K562 (cell line): ENCODE results near the gene ACOX1. TPM values are rescaled to one million over a fixed set of nuclear protein-coding genes. Genes with fewer than 3 reads are reported as not detected.

Experiments used
- RBM15 ChIP-seq: fragments of 200-400 bp; formaldehyde crosslinking; IDR thresholded peaks from 2 replicates; pipeline ENCODE4 v1.6.1; 2018; ENCODE audit warnings: mild to moderate bottlenecking, low read length, moderate library complexity; ENCODE audit not compliant: insufficient read depth
- SMAD2 ChIP-seq: fragments of 150-350 bp; IDR thresholded peaks from 2 replicates; pipeline ENCODE4 v1.6.1; 2014; ENCODE audit warnings: low read depth, mild to moderate bottlenecking, low read length
- SPI1 ChIP-seq: IDR thresholded peaks from 2 replicates; pipeline ENCODE4 v1.6.1; 2011; ENCODE audit warnings: low read depth, low read length, control low read depth, borderline replicate concordance
- TBP ChIP-seq: optimal IDR thresholded peaks from 2 replicates; pipeline ENCODE3; 2011; ENCODE audit warnings: low read depth, low read length, improper control_type of control experiment
- polyA plus RNA-seq, 8 experiments: library from polyadenylated mRNA; depleted of rRNA in 4 of 8; stranded (reverse) in 5 of 8; unstranded in 3 of 8; fragments of >200 nt; fragmentation: Nextera tagmentation in 2 of 8; fragmentation: Illumina TruSeq in 1 of 8; extraction: Ambion mirVana in 2 of 8; extraction: Trizol in 1 of 8; gene quantifications; 2 replicates each; pipeline versions ENCODE4 v1.2.1 to v1.2.3, GENCODE V29; 2011 to 2014; ENCODE audit warnings: inconsistent platforms in 1 of 8, missing spikeins in 1 of 8
- total RNA-seq, 7 experiments: library from RNA; depleted of rRNA in 6 of 7; stranded (reverse); fragments of >200 nt in 6 of 7; fragmentation: Illumina TruSeq in 2 of 7; extraction: Trizol in 2 of 7; gene quantifications; 2 replicates each; pipeline versions ENCODE4 v1.2.1 to v1.2.3, GENCODE V29; 2011 to 2021; ENCODE audit warnings: low replicate concordance in 1 of 7
- TF ChIP-seq, protein P1 (sequence below): fragments of 450-650 bp; IDR thresholded peaks from 2 replicates; pipeline ENCODE4 v1.6.1; 2017; ENCODE audit warnings: antibody characterized with exemption, mild to moderate bottlenecking
- TF ChIP-seq, protein P2 (sequence below): fragments of 450-650 bp; formaldehyde crosslinking; IDR thresholded peaks from 2 replicates; pipeline ENCODE4 v1.4.0; 2020; ENCODE audit warnings: mild to moderate bottlenecking, moderate library complexity
- TF ChIP-seq, protein P3 (sequence below), 2 experiments: fragments of 450-650 bp; IDR thresholded peaks; 2 replicates each; pipeline ENCODE4 v1.6.1; 2018; ENCODE audit warnings: mild to moderate bottlenecking in 2 of 2, low read depth in 1 of 2; ENCODE audit not compliant: partially characterized antibody in 2 of 2

The ACOX1 gene
- total and polyA plus RNA-seq, 9 of the 15 experiments (the other 6 are each of a cell fraction or from before 2014, with no cell fraction given): 7.8 to 24.1 (median 14.5) TPM

DNA sequence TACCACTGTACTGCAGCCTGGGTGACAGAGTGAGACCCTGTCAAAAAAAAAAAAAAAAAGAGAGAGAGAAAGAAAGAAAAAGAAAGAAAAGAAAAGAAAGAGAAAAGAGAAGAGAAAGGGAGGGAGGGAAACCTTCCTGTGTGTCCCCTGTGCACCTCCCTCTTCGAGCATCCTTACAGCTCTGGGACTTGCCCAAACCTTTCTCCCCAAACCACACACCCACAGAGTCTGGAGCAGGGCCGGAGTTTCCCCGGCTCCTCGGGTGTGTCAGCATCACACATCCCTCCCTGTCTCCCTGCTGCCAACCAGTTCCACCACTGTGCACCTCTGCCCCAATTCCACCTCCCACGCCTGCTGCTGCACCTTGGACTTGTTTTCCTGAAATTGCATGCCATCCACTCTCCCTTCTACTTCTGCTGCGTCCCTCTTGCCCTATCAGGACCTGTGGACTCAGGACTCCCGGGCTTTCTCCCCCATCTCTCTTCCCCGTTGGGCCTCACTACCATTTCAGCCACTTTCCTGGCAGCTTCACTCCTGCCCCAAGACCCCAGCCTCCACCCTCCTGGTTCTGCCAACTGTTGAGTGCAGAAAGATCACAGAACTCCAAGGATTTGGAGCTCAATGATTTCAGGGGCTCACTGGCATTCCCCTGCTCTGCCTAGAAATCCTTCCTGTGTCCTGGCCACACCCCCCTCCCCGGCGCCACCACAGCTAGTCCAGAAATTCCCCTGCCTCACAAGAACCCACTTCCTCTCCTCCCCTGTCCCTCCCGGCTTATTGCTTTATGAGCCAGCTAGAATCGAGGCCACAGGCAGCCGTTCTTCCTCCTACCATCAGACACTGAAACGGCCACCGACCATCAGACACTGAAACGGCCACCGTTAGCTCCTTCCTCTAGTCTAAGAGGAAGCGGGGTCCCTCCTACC lies 18.0 kb upstream of the ACOX1 start (continued):
- TF ChIP-seq, protein P1, sequence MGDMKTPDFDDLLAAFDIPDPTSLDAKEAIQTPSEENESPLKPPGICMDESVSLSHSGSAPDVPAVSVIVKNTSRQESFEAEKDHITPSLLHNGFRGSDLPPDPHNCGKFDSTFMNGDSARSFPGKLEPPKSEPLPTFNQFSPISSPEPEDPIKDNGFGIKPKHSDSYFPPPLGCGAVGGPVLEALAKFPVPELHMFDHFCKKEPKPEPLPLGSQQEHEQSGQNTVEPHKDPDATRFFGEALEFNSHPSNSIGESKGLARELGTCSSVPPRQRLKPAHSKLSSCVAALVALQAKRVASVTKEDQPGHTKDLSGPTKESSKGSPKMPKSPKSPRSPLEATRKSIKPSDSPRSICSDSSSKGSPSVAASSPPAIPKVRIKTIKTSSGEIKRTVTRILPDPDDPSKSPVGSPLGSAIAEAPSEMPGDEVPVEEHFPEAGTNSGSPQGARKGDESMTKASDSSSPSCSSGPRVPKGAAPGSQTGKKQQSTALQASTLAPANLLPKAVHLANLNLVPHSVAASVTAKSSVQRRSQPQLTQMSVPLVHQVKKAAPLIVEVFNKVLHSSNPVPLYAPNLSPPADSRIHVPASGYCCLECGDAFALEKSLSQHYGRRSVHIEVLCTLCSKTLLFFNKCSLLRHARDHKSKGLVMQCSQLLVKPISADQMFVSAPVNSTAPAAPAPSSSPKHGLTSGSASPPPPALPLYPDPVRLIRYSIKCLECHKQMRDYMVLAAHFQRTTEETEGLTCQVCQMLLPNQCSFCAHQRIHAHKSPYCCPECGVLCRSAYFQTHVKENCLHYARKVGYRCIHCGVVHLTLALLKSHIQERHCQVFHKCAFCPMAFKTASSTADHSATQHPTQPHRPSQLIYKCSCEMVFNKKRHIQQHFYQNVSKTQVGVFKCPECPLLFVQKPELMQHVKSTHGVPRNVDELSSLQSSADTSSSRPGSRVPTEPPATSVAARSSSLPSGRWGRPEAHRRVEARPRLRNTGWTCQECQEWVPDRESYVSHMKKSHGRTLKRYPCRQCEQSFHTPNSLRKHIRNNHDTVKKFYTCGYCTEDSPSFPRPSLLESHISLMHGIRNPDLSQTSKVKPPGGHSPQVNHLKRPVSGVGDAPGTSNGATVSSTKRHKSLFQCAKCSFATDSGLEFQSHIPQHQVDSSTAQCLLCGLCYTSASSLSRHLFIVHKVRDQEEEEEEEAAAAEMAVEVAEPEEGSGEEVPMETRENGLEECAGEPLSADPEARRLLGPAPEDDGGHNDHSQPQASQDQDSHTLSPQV: no peak
- TF ChIP-seq RBM15 (no peak), TBP (no peak), SPI1 (peak; percentile 68; the same call in 1 of the 2 replicates), SMAD2 (no peak)
- TF ChIP-seq, protein P2, sequence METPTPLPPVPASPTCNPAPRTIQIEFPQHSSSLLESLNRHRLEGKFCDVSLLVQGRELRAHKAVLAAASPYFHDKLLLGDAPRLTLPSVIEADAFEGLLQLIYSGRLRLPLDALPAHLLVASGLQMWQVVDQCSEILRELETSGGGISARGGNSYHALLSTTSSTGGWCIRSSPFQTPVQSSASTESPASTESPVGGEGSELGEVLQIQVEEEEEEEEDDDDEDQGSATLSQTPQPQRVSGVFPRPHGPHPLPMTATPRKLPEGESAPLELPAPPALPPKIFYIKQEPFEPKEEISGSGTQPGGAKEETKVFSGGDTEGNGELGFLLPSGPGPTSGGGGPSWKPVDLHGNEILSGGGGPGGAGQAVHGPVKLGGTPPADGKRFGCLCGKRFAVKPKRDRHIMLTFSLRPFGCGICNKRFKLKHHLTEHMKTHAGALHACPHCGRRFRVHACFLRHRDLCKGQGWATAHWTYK (CRISPR knock-in tag): peak; percentile 65; the same call in 1 of the 2 replicates
- TF ChIP-seq, protein P3, sequence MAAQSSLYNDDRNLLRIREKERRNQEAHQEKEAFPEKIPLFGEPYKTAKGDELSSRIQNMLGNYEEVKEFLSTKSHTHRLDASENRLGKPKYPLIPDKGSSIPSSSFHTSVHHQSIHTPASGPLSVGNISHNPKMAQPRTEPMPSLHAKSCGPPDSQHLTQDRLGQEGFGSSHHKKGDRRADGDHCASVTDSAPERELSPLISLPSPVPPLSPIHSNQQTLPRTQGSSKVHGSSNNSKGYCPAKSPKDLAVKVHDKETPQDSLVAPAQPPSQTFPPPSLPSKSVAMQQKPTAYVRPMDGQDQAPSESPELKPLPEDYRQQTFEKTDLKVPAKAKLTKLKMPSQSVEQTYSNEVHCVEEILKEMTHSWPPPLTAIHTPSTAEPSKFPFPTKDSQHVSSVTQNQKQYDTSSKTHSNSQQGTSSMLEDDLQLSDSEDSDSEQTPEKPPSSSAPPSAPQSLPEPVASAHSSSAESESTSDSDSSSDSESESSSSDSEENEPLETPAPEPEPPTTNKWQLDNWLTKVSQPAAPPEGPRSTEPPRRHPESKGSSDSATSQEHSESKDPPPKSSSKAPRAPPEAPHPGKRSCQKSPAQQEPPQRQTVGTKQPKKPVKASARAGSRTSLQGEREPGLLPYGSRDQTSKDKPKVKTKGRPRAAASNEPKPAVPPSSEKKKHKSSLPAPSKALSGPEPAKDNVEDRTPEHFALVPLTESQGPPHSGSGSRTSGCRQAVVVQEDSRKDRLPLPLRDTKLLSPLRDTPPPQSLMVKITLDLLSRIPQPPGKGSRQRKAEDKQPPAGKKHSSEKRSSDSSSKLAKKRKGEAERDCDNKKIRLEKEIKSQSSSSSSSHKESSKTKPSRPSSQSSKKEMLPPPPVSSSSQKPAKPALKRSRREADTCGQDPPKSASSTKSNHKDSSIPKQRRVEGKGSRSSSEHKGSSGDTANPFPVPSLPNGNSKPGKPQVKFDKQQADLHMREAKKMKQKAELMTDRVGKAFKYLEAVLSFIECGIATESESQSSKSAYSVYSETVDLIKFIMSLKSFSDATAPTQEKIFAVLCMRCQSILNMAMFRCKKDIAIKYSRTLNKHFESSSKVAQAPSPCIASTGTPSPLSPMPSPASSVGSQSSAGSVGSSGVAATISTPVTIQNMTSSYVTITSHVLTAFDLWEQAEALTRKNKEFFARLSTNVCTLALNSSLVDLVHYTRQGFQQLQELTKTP (IDR thresholded peaks at IDR 0.05; ENCODE audit: low read depth in 1 of 2, partially characterized antibody in 2 of 2): no peak
